GM10266 (cell line): ENCODE data around the gene EMD.

Experiments
- DNase-seq: peaks from one replicate; pipeline ENCODE4 v3.0.0; 2012; ENCODE audit errors: extremely low spot score
- TF ChIP-seq, protein P1 (sequence below): IDR thresholded peaks from 2 replicates; pipeline ENCODE4 v1.5.1; 2012; ENCODE audit warnings: mild to moderate bottlenecking, low read depth; ENCODE audit not compliant: control insufficient read depth, insufficient read depth; ENCODE audit errors: missing control alignments

Gene EMD

DNA sequence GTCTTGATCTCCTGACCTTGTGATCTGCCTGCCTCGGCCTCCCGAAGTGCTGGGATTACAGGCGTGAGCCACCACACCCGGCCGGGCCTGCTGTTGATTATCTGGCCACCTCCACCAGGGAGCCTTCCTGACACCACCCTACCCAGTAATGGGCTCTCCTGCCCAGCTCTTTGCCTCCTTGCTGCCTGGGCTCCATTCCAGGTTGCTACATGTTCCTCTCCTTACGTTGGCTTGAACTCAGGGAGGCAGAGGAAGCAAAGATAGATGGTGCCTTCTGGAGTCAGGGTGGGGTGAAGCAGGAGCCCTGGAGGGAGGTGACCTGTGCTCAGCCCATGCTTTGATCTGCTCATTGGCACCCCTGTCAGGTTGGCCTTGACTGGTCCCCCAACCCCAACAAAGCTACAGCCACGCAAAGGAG lies 31.0 kb upstream of the EMD start:
- TF ChIP-seq, protein P1, sequence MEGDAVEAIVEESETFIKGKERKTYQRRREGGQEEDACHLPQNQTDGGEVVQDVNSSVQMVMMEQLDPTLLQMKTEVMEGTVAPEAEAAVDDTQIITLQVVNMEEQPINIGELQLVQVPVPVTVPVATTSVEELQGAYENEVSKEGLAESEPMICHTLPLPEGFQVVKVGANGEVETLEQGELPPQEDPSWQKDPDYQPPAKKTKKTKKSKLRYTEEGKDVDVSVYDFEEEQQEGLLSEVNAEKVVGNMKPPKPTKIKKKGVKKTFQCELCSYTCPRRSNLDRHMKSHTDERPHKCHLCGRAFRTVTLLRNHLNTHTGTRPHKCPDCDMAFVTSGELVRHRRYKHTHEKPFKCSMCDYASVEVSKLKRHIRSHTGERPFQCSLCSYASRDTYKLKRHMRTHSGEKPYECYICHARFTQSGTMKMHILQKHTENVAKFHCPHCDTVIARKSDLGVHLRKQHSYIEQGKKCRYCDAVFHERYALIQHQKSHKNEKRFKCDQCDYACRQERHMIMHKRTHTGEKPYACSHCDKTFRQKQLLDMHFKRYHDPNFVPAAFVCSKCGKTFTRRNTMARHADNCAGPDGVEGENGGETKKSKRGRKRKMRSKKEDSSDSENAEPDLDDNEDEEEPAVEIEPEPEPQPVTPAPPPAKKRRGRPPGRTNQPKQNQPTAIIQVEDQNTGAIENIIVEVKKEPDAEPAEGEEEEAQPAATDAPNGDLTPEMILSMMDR: no peak
- DNase-seq: no peak

DNA sequence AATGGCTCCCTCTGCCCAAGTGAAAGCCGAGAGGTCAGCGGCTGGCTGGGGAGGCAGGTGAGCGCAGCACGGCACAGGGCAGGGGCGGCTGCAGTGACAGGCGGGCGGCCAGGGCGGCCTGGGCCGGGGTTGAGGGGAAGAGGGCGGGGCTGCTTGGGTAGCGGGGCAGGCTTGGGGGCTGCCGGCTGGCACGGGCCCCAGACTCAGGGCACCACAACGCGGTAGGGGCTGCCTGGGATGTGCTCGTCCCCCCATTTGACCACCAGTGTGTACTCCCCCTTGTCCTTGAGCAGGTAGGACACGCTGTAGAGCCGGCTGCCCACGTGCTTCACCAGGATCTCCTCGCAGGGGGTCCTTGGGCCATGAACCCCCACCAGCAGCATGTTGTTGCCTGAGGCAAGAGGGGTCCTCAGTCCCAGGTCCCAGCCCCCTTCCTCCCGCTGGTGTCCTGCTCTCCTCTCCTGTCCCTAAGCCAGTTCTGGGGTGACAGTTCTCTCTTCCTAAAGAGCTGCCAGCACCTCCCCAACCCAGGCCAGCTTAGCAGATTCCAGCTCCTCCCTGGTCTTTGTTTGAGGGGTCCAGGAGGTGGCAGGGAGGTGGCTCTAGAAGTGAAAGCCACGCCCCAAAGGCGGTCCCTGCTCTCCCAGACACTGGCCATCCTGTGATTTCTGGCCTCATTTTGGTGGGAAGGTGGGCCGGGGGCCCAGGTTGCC lies 30.3 kb upstream of the EMD start:
- TF ChIP-seq, protein P1: no peak
- DNase-seq: no peak

DNA sequence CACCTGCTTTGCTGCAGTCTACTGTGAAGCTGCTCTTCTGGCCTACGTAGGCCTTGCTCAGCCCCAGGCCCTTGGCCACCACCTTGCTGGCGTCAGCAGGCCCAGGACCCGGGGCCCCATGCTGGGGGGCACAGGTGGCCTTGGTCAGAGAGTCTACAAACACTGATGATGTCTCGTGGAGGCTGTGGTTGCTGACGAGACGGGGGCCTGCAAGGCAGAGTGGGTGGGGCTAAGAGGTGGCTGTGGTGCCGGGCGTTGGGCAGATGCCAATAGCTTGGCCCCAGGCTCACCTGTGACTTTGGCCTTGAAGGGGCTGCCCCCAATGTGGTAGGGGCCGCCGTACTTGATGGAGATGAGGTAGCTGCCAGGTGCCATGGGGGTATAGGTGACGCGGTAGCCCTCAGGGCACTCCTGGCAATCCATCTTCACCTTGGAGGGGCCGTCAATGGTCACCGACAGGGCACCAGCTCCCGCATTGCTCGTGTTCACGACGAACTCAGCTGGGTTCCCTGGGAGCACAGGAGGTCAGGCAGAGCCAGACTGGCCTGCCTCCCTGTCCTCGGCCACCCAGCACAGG lies 29.6 kb upstream of the EMD start:
- no peak for DNase-seq
- TF ChIP-seq, protein P1: no peak

DNA sequence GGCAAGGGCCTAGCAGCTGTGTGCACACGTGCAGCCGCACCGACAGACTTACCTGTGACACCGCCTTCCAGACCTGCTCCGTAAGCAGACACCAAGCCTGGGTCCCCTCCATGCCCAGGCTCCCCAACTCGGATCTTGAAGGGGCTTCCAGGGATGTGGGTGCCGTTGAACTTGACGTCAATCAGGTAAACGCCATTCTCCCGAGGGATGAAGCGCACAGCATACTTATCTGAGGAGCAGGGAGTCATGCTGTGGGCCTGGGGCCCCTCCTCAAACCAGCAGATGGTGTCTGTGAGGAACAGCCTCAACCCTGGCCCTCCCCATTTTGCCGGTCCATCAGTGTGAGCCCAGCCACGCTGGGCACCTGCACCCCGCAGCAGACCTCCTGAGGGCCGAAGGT lies 29.1 kb upstream of the EMD start:
- no peak for DNase-seq
- TF ChIP-seq, protein P1: no peak

DNA sequence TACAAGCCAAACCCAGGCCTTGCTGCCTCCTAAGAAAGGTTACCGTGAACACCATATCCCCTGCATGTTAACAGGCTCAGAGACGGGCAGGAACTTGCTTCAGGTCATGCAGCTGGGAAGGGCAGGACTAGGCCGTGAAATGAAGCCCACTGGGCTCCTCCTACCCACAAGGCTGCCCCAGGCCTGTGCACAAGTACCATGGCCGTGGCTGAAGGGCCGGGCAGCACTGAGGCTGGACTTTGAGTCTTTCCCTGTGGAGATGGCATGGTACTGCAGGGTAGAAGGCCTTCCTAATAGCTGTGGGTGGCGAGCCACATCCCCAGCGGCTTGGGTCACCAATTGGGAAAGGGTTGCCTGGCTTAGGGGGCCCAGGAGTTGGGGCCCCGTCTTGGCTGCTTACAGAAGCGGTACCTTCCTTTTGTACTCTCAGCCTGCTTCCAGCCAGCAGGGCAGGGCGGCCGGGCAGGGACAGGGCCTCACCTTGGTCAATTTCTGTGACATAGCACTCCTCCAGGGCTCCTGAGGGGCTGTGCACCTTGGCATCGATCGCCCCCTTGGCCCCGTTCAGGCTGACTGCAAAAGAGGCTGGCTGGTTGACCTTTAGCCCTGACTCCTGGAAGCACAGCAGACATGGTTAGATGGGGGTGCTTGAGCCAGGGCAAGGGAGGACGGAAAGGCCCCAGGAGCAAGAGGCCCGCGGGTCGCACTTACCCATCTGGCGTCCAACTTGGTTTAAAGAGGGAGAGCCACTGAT lies 28.5 kb upstream of the EMD start:
- TF ChIP-seq, protein P1: no peak
- DNase-seq: no peak

DNA sequence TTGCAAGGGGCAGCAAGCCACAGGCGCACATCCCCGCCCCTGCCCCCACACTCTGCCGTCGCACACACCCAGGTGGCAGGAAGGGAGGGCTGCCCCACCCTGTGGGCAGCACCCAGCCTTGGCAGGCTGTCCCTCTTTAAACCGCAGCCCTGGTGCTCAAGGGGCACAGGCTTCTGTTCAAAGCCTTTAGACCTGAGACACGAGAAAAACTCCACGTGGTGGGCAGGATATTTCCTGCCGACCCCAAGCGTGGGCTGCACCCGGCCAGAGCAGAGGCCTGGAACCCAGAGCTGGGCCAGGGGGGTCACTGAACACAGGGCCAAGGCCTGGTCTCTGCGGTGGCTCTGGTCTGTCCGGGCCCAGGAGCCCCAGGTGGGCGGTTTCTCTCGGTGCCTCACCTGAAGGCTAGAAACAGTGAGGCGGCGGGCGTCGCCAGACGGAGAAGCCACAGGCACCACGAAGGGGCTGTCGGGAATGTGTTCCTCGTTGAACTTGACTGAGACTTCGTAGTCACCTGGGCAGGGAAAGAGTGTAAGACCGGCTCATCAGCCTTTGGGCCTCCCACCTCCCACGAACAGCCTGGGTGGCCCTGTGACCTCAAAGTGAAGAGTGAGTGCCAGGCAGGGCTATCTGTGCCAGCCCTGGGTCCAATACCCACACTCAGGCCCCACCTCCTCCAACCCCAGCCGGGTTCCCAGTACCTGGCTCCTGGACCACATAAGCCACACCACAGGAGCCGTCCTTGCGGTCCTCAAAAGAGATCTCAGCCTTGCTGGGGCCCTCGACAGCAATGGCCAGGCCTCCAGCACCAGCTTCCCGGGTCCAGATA lies 27.7 kb upstream of the EMD start:
- TF ChIP-seq, protein P1: no peak
- DNase-seq: no peak
